OCI-LY3 (cell line): ENCODE data around the gene TIAM2.

Source experiments
- EZH2phosphoT487 ChIP-seq: fragments of 200-600 bp; shearing (Covaris generic); IDR thresholded peaks from 2 replicates; pipeline ENCODE4 v1.6.1; 2018; ENCODE audit warnings: antibody characterized with exemption, mixed run types, low read depth
- TF ChIP-seq, protein P1 (sequence below): fragments of 200-600, 300-600 bp; sonication (generic); IDR thresholded peaks from 2 replicates; pipeline ENCODE4 v1.5.1; 2014; ENCODE audit warnings: antibody characterized with exemption, low read length, low read depth

GRCh38 chr6:155212616-155213380 is 217.7 kb downstream of the TIAM2 start:
- TF ChIP-seq, protein P1, sequence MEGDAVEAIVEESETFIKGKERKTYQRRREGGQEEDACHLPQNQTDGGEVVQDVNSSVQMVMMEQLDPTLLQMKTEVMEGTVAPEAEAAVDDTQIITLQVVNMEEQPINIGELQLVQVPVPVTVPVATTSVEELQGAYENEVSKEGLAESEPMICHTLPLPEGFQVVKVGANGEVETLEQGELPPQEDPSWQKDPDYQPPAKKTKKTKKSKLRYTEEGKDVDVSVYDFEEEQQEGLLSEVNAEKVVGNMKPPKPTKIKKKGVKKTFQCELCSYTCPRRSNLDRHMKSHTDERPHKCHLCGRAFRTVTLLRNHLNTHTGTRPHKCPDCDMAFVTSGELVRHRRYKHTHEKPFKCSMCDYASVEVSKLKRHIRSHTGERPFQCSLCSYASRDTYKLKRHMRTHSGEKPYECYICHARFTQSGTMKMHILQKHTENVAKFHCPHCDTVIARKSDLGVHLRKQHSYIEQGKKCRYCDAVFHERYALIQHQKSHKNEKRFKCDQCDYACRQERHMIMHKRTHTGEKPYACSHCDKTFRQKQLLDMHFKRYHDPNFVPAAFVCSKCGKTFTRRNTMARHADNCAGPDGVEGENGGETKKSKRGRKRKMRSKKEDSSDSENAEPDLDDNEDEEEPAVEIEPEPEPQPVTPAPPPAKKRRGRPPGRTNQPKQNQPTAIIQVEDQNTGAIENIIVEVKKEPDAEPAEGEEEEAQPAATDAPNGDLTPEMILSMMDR = no peak
- TF ChIP-seq EZH2phosphoT487 = no peak
